Upper lobe of right lung (tissue), 1 donor: Measurements from ENCODE around the gene BMP4. TPM values are rescaled to one million over a fixed set of nuclear protein-coding genes. Genes with fewer than 3 reads are reported as not detected.

ENCODE experiments used
- ATAC-seq: fragments of 200-7000 bp; cut with Tn5 transposase; one replicate; pipeline ENCODE4 v1.9.1; 2020; ENCODE audit warnings: mild to moderate bottlenecking, moderate library complexity
- DNase-seq: peaks from one replicate; pipeline ENCODE4 v3.0.0-alpha.2; 2020
- H3K27ac ChIP-seq: fragments of 200-600 bp; one replicate; pipeline ENCODE4 v1.8.0; 2022
- H3K27me3 ChIP-seq: fragments of 200-600 bp; one replicate; pipeline ENCODE4 v1.8.0; 2022; ENCODE audit warnings: mild to moderate bottlenecking
- H3K36me3 ChIP-seq: fragments of 200-600 bp; one replicate; pipeline ENCODE4 v1.8.0; 2022
- H3K4me1 ChIP-seq: fragments of 200-600 bp; one replicate; pipeline ENCODE4 v1.8.0; 2022
- H3K4me3 ChIP-seq: fragments of 200-600 bp; one replicate; pipeline ENCODE4 v1.8.0; 2022; ENCODE audit warnings: mild to moderate bottlenecking
- H3K9me3 ChIP-seq: fragments of 200-600 bp; one replicate; pipeline ENCODE4 v1.8.0; 2022
- CTCF ChIP-seq: fragments of 200-600 bp; IDR thresholded peaks from one replicate; pipeline ENCODE4 v1.8.0; 2022; ENCODE audit warnings: antibody characterized with exemption
- intact Hi-C: fragments of 100-400 bp; cut with DNase I; formaldehyde crosslinking; loops from one replicate; pipeline ENCODE4 v1.11.0; 2022
- microRNA-seq: library from miRNA; unstranded; fragments of <30 nt; microRNA quantifications from one replicate; pipeline ENCODE4 v1.2.0, GENCODE V29; 2020; ENCODE audit warnings: borderline microRNAs expressed
- total RNA-seq: library from RNA; stranded (reverse); fragmentation: NEBNext Ultra II Directional; extraction: Animal tissue kit (Norgen Biotek cat#: 25700); gene quantifications from one replicate; pipeline ENCODE4 v1.2.1, GENCODE V29; 2021
- donor health status: DM: no; HTN: yes; CAD: no; lungs with severe emphysema.

Gene BMP4
- total RNA-seq, 1 donor from 2014 or later = 12.3 TPM

GRCh38 chr14:53915364-53916014 lies 41.1 kb downstream of the BMP4 start:
- no peak overlapping the region for H3K4me3 ChIP-seq
- H3K36me3 ChIP-seq = no peaks in the 10 kb centered on the region
- ATAC-seq (no peak), DNase-seq (no peak)
- TF ChIP-seq CTCF = no peak
- no peaks in the 10 kb centered on the region for H3K4me1 ChIP-seq
- no peaks in the 10 kb centered on the region for H3K27me3 ChIP-seq
- H3K27ac ChIP-seq = no peak overlapping the region
- intact Hi-C loops = no loop called here
- H3K9me3 ChIP-seq = no peaks in the 10 kb centered on the region

- ATAC-seq = no peak
- H3K4me1 ChIP-seq = no peaks in the 10 kb centered on the region
- no peaks in the 10 kb centered on the region for H3K9me3 ChIP-seq
Measured at GRCh38 chr14:53912021-53912420, 44.6 kb downstream of the BMP4 start.

GRCh38 chr14:53908416-53908815 lies 48.2 kb downstream of the BMP4 start:
- TF ChIP-seq CTCF = no peak
- H3K27me3 ChIP-seq = no peaks in the 10 kb centered on the region
- ATAC-seq = no peak
- intact Hi-C loops = no loop called here
- H3K4me3 ChIP-seq = no peak overlapping the region
- no peaks in the 10 kb centered on the region for H3K36me3 ChIP-seq
- no peak for DNase-seq
- no peaks in the 10 kb centered on the region for H3K9me3 ChIP-seq
- no peak overlapping the region for H3K27ac ChIP-seq
- no peaks in the 10 kb centered on the region for H3K4me1 ChIP-seq

More at GRCh38 chr14:53912021-53912420, 44.6 kb downstream of the BMP4 start:
- TF ChIP-seq CTCF = no peak
- H3K4me3 ChIP-seq = no peak overlapping the region
- no peak overlapping the region for H3K27ac ChIP-seq
- no peak for DNase-seq
- H3K27me3 ChIP-seq = no peaks in the 10 kb centered on the region
- H3K36me3 ChIP-seq = no peaks in the 10 kb centered on the region
- intact Hi-C loops = no loop called here

GRCh38 chr14:53902307-53902706 lies 54.3 kb downstream of the BMP4 start:
- intact Hi-C loops = no loop called here
- DNase-seq (no peak), ATAC-seq (no peak)
- Histone ChIP-seq H3K4me1 (no peaks in the 10 kb centered on the region), H3K27ac (no peak overlapping the region), H3K27me3 (no peaks in the 10 kb centered on the region), H3K4me3 (no peak overlapping the region), H3K9me3 (no peaks in the 10 kb centered on the region), H3K36me3 (no peaks in the 10 kb centered on the region)
- TF ChIP-seq CTCF = no peak

- intact Hi-C loops = no loop called here
- Histone ChIP-seq H3K36me3 (no peaks in the 10 kb centered on the region), H3K4me1 (no peaks in the 10 kb centered on the region), H3K4me3 (no peak overlapping the region), H3K27ac (no peak overlapping the region), H3K9me3 (no peaks in the 10 kb centered on the region), H3K27me3 (no peaks in the 10 kb centered on the region)
- no peak for TF ChIP-seq CTCF
- no peak for DNase-seq
- ATAC-seq = no peak
Measured at GRCh38 chr14:53900499-53900898, 56.1 kb downstream of the BMP4 start.

Small RNA genes within 50 kb of the gene (microRNA-seq; reads per million reads assigned to microRNA genes)
- gene MIR5580 = not detected
